NCI-H2227 (cell line): ENCODE data around the gene ERMAP.
"Not testable (repeated sequence)": the region's sequence is repeated elsewhere in the genome, so short reads cannot be mapped to it uniquely, and the experiment has no call there.

Source experiments
- DNase-seq: peaks from one replicate; lab custom pipeline; 2025; ENCODE audit not compliant: unreplicated experiment; lab: John Stamatoyannopoulos, UW

The ERMAP gene

GRCh38 chr1:42807056-42807668 lies 9.8 kb upstream of the ERMAP start:
- DNase-seq = no peak

- not testable (repeated sequence) for DNase-seq
These were observed 2.1 kb upstream of the ERMAP start for GRCh38 chr1:42814815-42815214.

DNA sequence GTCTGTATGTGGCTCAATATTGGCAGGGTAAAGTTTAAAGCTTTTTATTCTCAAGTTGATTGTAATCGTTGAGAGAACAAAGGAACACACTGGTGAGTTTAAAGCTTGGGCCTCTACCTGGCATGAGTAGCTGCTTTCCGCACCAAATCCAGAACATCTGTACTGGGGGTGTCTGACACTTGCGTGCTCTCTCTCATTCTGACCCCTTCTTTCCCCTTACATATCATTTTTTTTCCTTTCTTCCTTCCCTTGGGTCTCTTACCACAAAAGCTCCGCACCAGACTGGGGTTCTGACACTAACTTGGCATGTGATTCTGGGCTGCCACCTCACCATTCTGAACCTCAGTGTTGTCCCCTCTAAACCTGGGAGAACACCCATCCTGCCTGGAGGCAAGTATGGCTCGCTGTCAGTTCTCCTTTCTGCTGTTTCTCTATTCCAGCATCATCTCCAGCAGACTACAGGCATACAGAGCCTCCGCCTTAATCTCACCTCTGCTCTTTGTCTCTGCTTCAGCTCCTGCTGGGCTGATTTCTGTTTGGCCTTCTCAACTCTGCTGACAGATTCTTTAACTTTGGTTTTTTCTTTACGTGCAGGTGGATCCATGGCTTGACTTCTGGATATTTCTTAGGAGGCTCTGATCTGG lies 859 bp upstream of the ERMAP start:
- DNase-seq = no peak

- DNase-seq = no peak
These were observed 482 bp downstream of the ERMAP start for GRCh38 chr1:42817440-42817767.

DNA sequence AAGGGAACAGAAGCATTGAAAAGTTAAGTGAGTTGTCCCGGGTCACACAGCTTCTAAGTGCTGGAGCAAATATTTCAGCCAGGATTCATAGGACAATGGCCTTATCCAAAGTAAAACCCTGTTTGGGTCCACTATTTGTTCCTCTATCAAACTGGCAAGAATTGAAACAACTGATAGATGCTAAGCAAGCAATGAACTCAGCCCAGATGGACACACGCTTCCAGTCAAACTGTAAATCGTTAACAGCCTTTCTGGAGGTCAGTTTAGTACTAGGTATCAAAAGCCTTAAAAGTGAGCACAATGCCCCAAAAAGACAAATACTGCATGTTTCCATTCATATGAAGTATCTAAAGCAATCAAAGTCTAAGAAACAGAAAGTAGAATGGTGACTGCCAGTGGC lies 1.1 kb downstream of the ERMAP start:
- no peak for DNase-seq

DNA sequence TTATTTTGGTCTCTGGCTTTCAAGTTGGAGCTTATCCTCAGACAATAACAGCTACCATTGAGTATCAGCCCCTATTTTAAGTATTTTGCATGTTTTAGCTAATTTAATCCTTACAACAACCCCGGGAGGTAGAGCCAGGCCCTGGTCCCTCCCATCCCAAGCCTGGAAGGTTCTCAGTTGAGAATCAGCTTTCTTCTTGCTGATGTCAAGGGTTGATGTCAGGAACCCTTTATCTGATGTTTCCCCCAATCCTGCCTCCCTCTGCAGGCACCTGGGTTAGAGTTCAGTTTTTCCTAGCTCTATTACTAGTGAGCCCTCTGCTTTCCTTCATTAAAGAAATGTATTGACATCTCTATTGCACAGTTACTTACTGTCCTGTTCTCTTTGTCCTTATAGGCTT lies 3.9 kb downstream of the ERMAP start:
- DNase-seq = no peak

GRCh38 chr1:42821690-42822089 lies 4.8 kb downstream of the ERMAP start:
- no peak for DNase-seq

DNA sequence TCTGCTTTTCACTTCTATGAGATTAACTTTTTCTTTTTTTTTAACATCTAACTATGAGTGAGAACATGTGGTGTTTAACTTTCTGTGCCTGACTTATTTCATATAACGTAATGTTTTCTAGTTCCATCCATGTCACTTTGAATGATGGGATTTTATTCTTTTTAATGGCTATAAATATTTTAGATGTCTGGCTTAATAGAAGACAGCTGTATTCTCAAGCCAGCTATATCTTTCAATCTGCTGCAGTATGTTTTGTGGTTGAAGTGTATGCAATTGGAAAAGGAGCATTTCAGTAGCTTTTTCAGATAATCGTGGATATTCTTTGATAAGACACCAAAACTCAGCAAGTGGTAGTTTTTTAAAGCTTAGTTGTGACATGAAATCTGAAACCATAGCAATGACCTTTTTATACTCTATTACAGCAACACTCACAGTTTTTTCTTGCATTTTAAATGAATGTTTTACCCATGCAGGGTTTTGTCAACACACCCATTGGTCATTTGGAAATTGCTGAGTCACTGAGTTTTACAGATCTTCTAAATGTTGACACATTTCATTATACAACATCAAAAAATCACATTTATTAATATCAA lies 6.0 kb downstream of the ERMAP start:
- DNase-seq = no peak

DNA sequence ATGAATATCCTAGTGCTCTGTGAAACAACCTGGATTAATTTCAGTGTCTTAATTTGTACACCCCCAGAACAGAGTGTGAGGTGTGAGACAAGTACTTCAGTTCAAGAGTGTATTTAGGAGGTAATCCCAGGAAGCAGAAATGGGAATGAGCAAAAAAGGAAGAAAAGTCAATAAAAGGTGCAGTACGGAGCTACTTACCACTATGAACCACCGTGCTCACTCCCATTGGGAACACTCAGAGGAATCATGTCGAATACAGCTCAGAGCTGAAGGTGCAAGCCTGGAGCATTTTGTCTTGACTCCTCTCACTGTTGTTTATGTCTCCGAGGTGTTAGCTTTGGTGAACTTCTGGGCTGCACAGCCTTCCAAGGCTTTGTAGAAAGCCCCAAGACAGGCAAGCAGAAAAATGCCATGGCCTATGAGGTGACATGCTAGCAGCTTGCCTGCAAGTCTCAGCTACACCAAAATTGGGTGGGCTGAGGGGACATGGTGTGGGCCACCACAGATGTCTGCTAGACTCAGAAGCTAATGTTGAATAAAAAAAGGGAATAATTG lies 7.6 kb downstream of the ERMAP start:
- no peak for DNase-seq

- DNase-seq = no peak
These were observed 8.3 kb downstream of the ERMAP start for GRCh38 chr1:42825036-42825851.

DNA sequence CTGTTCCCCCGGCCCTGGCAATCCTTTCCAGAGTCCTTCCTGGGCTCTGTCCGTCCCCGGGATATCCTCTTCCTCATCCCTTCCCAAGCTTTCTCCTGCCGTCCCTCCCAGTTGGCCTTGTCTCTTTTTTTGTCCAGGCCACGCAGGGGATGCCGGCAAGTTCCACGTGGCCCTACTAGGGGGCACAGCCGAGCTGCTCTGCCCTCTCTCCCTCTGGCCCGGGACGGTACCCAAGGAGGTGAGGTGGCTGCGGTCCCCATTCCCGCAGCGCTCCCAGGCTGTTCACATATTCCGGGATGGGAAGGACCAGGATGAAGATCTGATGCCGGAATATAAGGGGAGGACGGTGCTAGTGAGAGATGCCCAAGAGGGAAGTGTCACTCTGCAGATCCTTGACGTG lies 13.7 kb downstream of the ERMAP start:
- no peak for DNase-seq

DNA sequence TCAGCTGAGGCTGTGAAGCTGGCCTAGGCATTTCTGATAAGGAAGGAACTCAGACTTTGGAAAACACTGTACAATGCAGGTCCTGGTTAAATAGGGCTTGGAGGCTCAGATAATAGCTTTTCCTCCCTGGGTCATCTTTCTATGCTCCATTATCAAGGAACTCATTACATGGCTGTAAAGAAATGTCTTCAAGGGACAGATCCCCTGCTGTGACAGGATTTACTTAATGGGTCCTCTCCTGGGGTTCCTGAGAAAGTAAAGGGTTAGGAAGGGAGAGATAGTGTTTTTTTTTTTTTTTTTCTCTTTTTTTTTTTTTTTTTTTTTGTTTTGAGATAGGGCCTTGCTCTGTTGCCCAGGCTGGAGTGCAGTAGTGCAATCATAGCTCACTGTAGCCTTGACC lies 14.4 kb downstream of the ERMAP start:
- peak; percentile 57 for DNase-seq

DNA sequence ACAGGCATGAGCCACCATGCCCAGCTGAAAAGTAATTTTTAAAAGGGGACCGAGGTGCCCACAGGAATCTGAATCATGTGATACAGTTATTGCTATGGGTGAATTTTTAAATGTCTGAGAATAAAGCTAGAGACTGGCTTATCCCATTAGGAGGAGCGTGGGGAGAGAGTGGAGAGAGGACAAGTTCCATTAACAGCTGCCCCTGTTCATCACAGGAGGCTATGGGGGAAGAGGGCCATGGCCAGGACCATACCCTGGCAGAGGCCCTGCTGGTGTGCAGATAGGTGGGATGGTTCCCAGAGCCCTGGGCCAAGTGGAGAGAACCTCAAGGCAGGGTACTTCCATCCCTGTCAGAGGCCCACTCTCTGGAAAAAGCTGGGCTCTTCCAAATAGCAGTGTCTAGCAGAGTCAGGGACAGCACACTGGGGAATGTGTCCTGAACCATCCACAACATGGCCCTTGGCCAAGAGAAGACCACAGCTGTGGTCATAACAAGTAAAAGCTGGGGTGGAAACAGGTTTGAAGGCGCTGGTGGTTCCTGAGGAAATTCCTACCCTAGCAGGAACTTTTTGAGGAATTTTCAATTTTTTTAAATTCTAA lies 15.8 kb downstream of the ERMAP start:
- DNase-seq = no peak

DNA sequence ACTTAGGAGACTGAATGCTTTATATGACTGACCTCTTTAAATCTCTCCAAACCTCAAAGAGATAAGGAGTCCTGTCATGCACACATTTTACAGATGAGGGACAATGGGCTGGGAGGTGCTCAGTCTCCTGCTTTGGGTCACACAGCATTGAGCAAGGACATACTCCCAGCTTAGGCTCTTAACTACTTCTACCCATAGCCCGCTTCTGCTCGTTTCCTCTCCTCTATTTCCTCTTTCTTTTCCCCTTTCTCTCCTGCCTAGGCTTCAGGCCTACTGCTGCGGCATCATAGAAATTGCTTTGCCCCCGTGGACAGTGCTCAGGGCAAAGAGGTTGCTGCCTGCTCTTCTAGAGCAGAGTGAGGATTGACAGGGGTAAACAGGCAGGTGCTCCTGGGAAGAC lies 17.1 kb downstream of the ERMAP start:
- DNase-seq = no peak

DNA sequence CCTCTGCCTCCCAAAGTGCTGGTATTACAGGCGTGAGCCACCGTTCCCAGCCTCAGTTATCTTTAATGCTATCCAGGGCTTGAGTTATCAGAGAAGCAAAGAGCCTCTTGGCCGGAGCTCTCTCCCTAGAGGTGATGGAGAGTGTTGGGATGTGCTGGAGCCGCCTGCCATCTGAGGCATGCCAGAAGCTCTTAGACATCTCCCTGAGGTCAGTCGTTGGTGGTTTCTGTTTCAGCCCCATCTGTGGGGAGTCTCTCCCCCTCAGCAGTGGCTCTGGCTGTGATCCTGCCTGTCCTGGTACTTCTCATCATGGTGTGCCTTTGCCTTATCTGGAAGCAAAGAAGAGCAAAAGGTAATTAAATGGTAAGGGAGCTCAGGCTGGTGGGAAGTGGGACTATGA lies 17.9 kb downstream of the ERMAP start:
- DNase-seq = no peak

GRCh38 chr1:42835422-42835821 lies 18.5 kb downstream of the ERMAP start:
- DNase-seq = no peak

GRCh38 chr1:42837709-42838108 lies 20.8 kb downstream of the ERMAP start:
- DNase-seq = no peak

- DNase-seq = no peak
These were observed 21.7 kb downstream of the ERMAP start for GRCh38 chr1:42838482-42839190.

DNA sequence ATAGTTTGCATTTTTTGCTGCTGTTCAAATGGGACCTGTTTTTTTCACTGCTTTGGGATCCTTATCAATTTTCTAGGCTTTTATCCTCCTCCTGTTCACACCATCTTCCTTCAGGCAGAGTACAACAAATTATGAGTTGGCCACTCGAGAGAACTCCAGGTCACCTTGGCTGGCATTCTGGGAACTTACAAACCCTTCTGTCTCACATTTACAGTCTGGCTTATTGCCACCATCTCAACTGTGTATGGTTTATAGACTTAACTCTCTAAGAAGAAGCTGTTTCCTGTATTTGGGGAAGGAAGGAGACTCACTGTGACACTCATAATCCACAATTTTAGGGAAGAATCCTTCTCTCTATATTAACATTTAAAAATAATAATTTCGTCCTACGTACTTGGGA lies 24.1 kb downstream of the ERMAP start:
- no peak for DNase-seq

DNA sequence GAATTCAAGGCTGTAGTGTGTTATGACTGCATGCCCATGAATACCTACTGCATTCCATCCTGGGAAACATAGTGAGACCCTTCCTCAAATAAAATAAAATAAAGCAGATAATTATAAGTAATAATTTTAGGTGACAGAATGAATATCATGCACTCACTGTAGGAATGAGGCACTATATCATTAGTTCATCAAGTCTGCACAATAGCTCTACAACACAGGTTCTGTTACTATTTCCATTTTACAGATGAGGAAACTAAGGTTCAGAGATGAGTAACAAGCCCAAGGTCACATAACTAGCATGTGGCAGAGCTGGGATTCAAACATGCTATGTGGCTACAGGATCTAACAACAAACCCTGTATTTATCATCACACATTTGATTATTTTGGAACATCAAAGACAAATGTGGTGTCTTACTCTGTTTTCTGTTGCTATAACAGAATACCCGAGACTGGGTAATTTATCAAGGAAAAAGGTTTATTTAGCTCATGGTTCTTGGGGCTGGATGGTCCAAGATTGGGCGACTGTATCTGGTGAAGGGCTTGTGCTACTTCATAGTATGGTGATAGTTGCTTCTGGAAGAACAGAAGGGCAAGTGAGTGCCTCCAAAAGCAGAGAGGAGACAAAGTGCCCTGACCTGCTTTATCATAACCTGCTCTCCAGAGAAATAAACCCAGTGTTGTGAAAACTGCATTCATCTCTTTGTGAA lies 24.7 kb downstream of the ERMAP start:
- no peak for DNase-seq
